Stimulated activated CD8-positive, alpha-beta memory T cell treated with anti-CD3 and anti-CD28 coated beads, Interleukin-7, amount 100 ng/mL, for 24 hours (primary cell): ENCODE measurements around the gene POLR2E.
"Not testable (repeated sequence)": the region's sequence is repeated elsewhere in the genome, so short reads cannot be mapped to it uniquely, and the experiment has no call there.

ENCODE experiments used
- DNase-seq: peaks from one replicate; pipeline ENCODE4 v3.0.0-alpha.2; 2020; ENCODE audit warnings: low read depth

The POLR2E gene

GRCh38 chr19:1094978-1095701 is at the start of gene POLR2E:
Gene POLR2E (minus strand): TSS chr19:1095375. CDS start chr19:1095315, 60 bp downstream.
- DNase-seq = peak; percentile 95

GRCh38 chr19:1144741-1145140 is 49.6 kb upstream of the POLR2E start:
- DNase-seq = no peak

GRCh38 chr19:1143828-1144399 is 48.7 kb upstream of the POLR2E start:
- DNase-seq = no peak

- no peak for DNase-seq
Measured at GRCh38 chr19:1141944-1142343, 46.8 kb upstream of the POLR2E start.

- DNase-seq = no peak
Measured at GRCh38 chr19:1140272-1141027, 45.3 kb upstream of the POLR2E start.

GRCh38 chr19:1139126-1139525 is 44.0 kb upstream of the POLR2E start:
- no peak for DNase-seq

- no peak for DNase-seq
Measured at GRCh38 chr19:1138121-1138520, 42.9 kb upstream of the POLR2E start.

GRCh38 chr19:1136621-1137317 is 41.6 kb upstream of the POLR2E start:
- DNase-seq = no peak

GRCh38 chr19:1136201-1136600 is 41.0 kb upstream of the POLR2E start:
- DNase-seq = no peak

GRCh38 chr19:1135454-1135853 is 40.3 kb upstream of the POLR2E start:
- DNase-seq = no peak

GRCh38 chr19:1134431-1134830 is 39.3 kb upstream of the POLR2E start:
- no peak for DNase-seq

GRCh38 chr19:1133471-1133929 is 38.3 kb upstream of the POLR2E start:
- DNase-seq = peak; percentile 51

- DNase-seq = no peak
Measured at GRCh38 chr19:1132552-1133383, 37.6 kb upstream of the POLR2E start.

- peak; percentile 72 for DNase-seq
Measured at GRCh38 chr19:1131718-1132551, 36.8 kb upstream of the POLR2E start.

GRCh38 chr19:1130771-1131717 is 35.9 kb upstream of the POLR2E start:
- no peak for DNase-seq

GRCh38 chr19:1129535-1129934 is 34.4 kb upstream of the POLR2E start:
- DNase-seq = no peak

GRCh38 chr19:1129084-1129483 is 33.9 kb upstream of the POLR2E start:
- not testable (repeated sequence) for DNase-seq

- no peak for DNase-seq
Measured at GRCh38 chr19:1128106-1128505, 32.9 kb upstream of the POLR2E start.

- DNase-seq = no peak
Measured at GRCh38 chr19:1126984-1127760, 32.0 kb upstream of the POLR2E start.
